GM12873 (cell line): Measurements from ENCODE around the gene ZBTB20.

ENCODE experiments used
- TF ChIP-seq, protein P1 (sequence below): IDR thresholded peaks from 2 replicates; pipeline ENCODE4 v1.5.1; 2012; ENCODE audit warnings: low read depth, mild to moderate bottlenecking, moderate library complexity, low read length, control low read depth; ENCODE audit not compliant: insufficient read depth; ENCODE audit errors: missing control alignments

Gene ZBTB20

GRCh38 chr3:115134648-115135347 is 12.3 kb downstream of the ZBTB20 start:
- TF ChIP-seq, protein P1, sequence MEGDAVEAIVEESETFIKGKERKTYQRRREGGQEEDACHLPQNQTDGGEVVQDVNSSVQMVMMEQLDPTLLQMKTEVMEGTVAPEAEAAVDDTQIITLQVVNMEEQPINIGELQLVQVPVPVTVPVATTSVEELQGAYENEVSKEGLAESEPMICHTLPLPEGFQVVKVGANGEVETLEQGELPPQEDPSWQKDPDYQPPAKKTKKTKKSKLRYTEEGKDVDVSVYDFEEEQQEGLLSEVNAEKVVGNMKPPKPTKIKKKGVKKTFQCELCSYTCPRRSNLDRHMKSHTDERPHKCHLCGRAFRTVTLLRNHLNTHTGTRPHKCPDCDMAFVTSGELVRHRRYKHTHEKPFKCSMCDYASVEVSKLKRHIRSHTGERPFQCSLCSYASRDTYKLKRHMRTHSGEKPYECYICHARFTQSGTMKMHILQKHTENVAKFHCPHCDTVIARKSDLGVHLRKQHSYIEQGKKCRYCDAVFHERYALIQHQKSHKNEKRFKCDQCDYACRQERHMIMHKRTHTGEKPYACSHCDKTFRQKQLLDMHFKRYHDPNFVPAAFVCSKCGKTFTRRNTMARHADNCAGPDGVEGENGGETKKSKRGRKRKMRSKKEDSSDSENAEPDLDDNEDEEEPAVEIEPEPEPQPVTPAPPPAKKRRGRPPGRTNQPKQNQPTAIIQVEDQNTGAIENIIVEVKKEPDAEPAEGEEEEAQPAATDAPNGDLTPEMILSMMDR = no peak

DNA sequence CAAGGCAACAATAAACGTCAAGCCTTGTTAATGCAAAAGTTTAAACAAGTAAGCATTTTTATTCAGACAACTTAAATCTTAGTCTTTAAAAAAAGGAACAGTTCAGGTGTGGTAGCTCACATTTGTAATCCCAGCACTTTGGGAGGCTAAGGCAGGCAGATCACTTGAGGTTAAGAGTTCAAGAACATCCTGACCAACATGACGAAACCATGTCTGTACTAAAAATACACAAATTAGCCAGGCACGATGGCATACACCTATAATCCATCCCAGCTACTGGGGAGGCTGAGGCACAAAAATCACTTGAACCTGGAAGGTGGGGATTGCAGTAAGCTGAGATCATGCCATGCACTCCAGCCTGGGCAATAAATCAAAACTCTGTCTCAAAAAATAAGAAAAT is 19.9 kb downstream of the ZBTB20 start:
- TF ChIP-seq, protein P1 = no peak

DNA sequence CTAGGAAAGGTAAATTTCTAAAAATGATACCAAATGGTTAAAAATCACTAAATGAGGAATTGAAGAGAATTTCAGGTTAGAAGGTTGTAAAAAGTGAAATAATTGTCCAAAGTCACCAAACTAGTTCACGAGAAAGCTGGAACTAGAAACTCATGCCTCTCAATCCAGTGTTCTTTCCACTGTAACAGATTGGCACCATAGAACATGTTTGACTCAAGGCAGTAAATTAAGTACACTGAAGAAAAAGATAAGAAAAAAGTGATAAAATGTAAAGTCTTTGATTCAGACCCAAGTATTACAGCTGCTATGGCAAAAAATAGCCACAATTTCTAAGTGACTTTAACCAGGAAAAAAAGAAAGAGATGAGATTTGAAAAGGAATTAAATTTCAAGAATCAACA is 26.5 kb downstream of the ZBTB20 start:
- TF ChIP-seq, protein P1 = no peak

DNA sequence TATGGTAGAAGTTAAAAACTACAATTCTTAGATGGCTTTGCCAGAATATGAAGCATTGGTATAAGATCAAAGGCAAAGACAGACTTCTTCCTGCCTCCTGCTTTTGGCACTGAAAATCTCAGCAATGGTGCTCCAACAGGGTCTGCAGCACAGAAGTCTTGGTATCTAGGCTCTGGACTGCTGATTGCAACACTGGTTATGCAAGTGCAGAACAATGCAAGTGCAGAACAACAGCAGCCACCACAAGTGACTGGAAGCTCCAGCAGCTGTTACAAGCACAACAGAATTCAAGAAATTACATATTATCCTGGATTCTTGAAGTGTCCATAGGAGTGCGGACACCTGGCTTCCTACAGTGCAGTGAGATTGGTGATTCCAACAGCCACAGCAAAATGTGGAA is 33.7 kb downstream of the ZBTB20 start:
- TF ChIP-seq, protein P1 = no peak

DNA sequence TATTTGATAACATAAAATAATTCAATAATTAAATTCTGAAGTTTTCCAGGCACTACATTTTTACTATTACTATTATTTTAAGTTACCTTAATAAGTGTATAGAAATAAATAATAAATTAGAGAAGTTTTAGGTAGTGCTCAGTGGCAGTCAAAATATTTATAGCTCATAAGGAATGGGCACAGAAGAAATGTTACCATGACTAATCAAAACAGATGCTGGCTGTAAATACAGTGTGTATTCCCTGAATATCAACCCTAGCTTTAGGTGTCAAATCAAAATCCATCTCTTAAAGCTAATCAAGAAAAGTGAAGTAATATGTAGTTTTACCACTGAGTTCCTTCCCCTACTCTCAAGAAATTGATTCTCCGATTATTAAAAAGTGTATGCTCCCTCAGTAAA is 35.5 kb downstream of the ZBTB20 start:
- TF ChIP-seq, protein P1 = no peak

- TF ChIP-seq, protein P1 = no peak
These were observed 36.3 kb downstream of the ZBTB20 start for GRCh38 chr3:115110830-115111229.

GRCh38 chr3:115108614-115109013 is 38.5 kb downstream of the ZBTB20 start:
- TF ChIP-seq, protein P1 = no peak

GRCh38 chr3:115102046-115102445 is 45.0 kb downstream of the ZBTB20 start:
- TF ChIP-seq, protein P1 = no peak
